ENCODE results near the gene RNF25. TPM values are rescaled to one million over a fixed set of nuclear protein-coding genes. Genes with fewer than 3 reads are reported as not detected.

The RNF25 gene
- polyA plus RNA-seq, 3 donors: 43.4 to 45.9 (median 45.3) TPM

DNA sequence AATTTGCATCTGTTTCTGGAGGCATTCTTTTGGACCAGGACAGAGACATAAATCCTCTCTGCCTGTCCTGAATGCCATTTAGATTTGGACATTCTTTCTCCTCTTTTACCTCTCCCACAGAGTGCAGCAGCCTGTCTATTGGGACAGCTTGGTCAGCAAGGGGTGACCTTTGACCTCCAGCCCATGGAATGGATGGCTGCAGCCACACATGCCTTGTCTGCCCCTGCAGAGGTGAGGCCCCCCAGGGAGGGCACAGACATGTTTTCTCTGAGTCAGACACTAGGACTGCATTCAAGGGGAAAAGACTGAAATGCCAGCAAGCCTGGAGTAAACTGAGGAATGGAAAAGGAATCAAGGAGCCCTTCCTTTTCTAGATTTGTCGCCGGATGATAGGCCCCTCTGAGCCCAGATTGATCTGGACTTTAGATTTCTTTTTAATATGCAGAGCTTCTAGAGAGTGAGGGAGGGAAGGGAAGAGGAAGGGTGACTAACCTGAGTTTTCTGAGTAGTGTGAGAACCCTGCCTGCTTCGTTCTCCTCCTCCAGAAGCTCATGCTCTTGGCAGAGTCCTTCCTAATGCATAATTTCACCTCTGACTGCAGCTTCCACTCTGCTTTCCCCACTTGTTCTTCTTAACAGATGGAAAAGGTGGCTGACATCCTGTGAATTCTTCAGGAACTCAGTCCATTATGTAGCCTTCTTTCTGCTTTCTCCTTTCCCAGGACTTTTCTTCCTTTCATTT lies 22.8 kb upstream of the RNF25 start:
- no peak for DNase-seq

DNA sequence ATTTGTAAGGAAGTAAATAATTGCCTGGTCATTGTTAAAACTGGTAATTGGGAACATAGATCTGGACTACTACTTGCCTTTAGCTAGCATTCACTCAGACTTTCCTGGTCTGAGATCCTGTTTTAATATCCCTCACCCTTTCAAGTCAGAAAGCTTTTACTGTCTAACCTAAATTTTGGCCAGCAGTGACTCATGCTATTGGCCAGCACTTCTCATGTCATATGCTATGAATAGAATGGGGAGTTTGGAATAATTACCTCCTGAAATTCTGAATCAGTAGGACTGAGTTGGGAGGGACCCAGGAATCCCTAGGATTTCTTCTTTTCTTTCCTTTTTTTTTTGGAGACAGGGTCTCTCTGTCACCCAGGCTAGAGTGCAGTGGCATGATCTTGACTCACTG lies 19.4 kb upstream of the RNF25 start:
- no peak for DNase-seq

DNA sequence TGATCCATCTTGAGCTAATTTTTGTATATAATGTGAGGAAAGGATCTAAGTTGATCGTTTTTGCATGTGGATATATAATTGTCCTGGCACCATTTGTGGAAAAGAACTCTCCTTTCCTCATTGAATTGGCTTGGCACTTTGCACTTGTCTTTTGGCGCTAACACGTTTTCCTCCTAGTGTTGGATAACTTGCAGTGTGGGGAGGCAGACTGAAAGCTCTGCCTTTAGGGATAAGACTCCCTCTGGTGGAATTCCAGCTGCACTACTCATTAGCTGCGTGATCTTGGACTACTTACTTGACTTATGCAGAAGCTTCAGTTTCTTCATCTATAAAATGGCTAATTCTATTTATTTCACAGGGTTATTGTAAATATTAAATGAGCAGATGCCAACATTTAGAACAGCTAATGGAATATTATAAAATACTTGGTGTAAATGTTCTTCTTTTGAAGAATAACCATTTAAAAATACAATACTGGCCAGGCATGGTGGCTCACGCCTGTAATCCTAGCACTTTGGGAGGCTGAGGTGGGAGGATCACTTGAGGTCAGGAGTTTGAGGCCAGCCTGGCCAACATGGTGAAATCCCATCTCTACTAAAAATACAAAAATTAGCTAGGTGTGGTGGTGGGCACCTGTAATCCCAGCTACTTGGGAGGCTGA lies 15.7 kb upstream of the RNF25 start:
- peak; percentile 65 for DNase-seq

DNA sequence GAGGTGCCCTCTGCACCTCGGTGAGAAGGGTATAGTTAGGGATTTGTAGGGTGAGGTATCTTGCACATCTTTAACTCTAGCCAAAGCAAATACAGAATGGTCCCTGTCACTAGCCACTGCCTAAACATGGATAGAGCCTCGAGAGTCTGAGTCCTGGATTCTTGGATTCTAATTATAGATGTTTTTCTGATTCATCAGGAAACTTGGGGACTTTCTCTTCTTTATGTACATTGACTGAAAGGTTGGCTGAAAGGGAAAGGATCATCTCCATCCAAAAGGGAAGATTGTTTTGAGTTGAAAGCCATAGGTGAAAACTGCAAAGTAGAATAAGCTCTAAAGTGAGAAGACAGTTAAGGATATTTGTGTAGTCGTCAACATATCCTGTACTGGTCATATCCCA lies 8.3 kb upstream of the RNF25 start:
- no peak for DNase-seq

DNA sequence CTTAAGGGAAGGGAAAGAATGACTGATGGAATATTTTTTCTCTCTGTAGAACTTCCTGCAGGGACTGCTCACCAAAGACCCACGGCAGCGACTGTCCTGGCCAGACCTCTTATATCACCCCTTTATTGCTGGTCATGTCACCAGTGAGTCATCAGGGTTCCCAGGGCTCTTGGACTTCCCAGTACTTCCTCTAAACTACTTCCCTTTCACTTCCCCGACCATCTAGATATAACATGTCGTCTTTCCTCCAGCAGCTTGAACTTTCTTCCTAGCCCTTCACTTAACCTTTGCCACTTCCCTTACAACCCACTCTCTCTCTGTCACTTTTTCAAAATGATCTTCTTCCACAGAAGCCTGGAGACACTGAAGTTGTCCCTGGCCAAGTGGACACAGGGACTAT lies 7.3 kb upstream of the RNF25 start:
- DNase-seq: no peak

DNA sequence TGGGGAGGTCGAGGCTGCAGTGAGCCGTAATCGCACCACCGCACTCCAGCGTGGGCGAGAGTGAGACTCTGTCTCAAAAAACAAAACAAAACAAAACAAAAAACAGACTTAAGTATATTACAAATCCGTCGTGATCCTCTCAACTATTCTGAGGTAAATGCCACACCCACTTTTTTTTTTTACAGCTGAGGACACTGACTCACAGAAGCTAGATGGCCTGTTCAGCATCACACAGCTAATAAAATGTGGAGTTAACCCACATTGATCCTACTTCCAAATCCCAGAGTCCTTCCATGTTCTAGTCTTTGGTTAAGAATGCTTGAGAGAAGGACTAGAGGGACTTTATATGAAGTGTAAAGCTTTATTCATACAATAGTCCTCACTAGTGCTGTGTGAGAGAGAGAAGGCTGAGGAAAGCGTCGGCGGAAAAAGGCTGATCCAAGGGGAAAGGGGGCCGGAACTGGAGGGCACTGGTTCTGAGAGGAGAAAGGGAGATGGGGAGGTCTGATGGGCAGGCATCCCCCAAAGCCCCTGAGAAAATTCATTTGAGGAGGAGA lies 627 bp downstream of the RNF25 start:
- DNase-seq: peak; percentile 4

DNA sequence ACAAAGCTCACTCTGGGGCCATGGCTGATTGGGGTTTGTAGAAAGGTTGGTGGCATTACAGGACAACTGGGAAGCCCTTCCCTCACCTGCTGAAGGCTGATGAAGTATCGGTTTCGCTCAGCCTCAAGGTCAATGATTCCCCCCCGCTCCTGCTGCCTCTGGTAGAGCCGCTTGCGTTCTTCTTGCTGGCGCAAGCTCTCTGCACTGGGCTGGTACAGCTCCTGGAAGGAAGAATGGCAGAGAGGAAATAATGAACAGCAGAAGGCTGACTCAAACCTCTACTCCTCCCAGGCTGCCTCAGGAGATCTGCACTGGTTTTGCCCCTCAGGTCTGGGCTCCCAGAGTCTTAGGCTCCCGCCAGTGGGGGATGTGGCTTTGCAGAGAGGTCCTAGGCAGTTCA lies 7.1 kb downstream of the RNF25 start:
- no peak for DNase-seq

DNA sequence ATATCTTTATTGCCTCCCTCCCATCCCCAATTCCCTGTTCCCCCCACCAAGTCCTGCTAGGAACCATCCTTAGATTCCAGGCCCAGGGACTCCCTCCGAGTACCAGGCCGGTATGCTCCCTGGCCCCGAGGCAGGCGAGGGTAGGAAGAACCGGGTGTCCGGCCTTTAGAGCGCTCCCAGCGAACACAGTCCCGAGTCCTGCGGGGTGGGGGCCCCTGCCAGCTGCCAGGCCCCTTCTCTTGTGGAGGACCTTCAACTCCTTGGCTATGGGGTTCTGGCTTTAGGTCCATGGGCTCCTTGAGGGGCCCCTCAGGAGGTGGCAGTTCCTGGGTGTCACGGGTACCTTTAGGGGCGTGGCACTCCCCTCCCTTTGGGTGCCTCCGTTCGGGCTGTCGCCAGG lies 7.9 kb downstream of the RNF25 start:
- no peak for DNase-seq

DNA sequence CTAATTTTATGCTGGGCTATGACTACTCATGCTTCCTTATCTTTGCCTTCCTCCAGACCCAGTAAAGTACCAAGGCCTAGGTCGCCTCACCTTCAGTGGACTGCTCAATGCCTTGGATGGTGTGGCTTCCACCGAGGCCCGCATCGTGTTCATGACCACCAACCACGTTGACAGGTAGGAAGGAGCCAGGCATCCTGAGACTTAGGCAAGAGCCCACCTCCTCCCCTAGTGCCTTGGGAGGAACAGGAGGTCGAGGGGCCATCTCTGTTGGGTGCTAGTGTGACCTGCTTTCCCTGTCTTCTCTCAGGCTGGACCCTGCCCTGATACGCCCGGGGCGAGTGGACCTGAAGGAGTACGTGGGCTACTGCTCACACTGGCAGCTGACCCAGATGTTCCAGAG lies 9.0 kb downstream of the RNF25 start:
- DNase-seq: no peak

DNA sequence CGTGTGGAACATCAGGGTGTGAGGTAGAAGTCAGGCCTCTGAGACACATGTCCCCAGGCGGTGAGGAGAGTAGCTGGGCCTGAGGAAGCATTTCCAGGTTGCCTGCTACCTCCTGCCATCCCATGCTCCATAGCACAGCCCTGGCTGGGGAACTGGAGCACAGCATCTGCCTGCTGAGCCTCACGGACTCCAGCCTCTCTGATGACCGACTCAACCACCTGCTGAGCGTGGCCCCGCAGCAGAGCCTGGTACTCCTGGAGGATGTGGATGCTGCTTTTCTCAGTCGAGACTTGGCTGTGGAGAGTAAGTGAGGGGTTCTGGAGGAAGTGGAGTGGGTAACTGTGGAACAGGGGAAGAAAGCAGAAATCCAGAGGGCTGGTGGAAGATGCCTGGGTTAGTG lies 9.4 kb downstream of the RNF25 start:
- no peak for DNase-seq

DNA sequence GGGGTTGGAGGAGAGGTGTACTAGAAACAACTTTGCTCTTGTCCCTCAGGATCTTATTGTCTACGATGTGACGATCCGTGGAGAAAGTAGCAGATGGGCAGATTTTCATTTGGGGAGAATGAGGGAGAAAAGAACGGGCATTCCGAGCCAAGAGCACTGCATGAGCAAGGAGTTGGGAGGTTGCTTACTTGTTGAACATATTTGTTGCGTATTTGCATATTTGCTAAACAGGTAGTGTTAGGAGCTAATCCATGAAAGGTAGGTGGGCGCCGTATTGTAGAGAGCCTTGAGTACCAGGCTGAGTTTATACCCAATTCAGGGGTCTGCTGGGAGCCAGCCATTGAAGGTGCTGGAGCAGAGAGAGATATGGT lies 11.8 kb downstream of the RNF25 start:
- DNase-seq: no peak

DNA sequence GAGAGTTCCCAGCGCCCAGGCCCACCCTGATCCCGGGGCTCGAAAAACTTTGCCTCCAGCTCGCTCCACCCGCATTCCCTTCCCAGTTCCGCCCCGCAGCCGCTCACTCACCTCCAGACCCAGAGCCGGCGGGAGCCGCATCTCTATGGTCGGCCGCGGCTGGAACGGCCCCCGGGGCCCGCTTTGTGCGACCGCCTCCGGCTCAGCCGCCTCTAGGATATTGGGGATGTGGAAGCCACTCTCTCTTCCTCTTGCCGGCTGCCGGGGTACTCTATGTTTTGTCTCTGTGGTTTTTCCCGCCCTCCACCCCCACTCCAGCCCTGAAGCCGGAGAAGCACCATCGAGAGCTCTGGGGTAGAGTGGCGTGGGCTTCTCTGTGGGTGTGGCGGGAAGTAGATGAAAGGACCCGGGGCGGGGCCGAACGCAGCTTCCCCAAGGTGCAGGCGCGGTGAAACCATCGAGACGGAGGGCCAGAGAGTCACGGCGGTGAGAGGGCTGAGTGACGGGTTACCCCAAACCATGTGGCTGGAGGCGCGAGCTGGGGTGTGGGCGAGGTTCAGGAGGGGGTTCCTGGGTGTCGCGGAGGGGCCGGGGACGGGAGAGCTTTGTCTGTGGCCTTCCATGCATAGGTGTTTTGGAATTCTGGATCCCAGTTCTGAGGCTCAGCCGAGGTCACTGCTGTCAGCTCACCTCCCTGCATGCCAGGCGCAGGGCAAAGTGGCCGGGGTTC lies 12.4 kb downstream of the RNF25 start, which contains the start of the genes BCS1L and ZNF142:
BCS1L (plus strand) TSS at position 426 of the 730 bp plus-strand sequence. CDS start 1,305 bp downstream, outside the sequence.
ZNF142 (minus strand) TSS at position 366 of the 730 bp plus-strand sequence. CDS start 3,194 bp downstream, outside the sequence.
- peak; percentile 91 for DNase-seq

DNA sequence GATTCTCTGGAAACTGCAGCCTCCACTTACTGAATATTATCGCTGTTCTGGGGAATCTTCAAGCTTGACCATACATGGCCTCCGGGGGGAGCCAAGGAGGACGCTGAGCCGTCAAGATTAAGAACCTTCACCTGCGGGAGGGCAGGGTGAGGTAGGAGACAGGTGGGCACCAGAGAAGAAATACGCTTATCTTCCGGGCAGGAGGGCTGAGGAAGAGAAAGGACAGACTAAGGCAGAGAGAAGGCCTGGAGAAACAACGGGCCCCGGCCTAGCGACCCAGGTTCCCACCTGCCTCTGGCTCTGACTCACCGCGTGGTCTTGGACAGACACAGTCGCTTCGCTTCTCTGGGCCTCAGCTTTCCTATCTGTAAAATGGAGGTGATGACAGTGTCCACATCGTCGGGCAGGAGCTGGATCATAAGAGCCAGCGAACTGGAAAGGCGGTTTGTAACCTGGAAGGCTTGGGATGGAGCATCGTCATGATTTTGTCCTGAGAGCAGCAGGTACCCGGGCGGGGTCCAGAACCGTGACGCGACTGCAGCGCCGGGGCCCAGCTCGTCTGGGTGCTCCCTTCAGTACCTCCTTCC lies 13.0 kb downstream of the RNF25 start:
- DNase-seq: no peak

DNA sequence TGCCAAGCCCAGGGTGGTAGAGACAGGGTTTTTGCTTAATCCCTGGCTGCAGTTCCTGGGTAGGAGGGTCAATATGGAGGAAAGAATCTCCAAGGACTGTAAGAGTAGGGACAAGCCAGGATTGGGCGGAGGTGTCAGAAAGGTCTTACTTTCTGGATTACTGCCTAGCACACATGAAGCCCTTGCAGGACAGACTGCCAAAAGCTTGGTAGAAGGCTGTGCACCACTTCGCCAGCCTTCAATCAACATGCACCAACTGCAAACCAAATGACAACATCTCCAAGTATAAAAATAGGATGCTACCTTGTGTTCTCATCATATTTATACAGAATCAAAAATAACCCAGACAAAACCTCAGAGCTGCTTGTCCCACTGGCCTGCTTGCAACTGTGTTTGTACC lies 16.1 kb downstream of the RNF25 start:
- no peak for DNase-seq

DNA sequence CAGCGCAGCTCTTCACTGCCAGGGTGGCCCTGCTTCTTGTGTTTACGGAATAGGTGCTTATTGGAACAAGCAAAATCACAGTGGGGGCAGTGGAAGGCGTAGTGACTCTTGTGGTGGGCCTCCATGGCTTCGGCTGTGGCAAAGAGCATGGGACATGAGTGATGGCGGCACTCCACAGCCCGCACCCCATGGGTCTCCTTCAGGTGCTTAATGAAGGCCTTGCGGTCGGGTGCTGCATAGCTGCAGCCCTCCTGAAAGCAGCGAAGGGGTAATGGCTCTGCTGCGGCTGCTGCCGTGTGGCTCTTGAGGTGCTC lies 23.1 kb downstream of the RNF25 start:
- no peak for DNase-seq

DNA sequence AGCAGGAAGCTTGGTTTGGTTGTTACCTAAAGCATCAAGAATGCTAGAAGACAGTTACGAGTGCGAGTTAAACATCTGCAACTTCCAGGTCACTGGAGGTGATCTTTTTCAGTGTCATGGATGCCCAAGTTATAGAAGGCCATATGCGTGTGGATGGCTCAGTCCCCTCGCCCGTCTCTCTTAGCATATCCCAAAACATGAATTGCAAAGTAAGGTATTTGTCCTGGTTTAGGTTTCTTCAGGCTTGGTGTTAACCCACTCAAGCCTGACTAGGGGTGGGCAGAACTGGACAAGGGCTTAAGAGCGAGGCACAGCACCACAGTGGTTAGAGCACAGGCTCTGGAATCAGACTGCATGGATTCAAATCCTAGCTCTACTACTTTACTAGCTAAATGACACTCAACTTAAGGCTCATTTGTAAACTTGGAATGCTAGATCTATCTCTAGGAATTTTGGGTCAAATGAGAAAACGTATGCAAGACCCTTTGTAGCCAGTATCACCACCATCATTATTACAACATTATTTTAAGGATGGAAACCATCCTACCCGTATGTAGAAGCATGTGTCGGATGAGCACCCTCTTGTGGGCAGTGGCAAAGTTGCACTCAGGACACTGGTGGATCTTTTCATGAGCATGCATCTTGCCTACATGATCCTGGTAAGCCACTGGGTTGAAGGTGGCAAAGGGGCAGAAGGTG lies 23.6 kb downstream of the RNF25 start:
- peak; percentile 42 for DNase-seq

DNA sequence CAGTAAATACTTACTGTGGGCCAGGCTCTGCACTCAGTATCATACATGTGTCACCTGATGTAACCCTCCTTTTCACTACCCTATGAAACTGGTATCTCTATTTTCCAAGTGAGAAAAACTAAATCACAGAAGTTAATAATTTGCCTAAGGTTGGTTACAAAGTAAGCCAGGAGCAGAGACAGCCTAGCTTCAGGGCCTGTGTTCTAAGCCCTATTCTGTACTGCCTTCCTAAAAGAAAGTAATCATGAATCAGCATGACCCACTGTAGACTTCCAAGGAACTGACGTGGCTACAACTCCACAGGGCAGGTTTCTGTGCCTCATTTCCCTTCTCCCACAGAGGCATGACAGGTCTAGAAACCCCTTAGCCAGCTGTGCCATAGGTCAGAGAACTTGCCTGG lies 26.7 kb downstream of the RNF25 start:
- no peak for DNase-seq

DNA sequence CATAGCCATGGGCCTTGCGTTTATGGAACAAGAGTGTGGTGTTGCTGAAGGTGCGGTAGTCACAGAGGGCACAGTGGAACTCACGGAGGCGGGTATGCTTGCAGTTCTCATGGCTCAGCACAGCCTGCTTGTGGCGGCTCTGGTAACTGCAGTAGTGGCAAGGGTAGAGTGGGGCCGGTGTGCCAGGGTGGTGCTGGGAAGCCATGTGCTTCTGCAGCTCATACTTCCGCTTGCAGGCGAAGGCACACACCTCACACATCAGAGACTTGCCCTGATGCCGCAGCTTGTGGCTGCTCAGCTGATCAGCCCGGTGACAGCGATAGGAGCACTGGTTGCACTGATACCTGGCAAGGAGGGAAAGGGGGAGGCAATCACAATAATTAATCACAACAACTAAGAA lies 27.1 kb downstream of the RNF25 start:
- DNase-seq: no peak

DNA sequence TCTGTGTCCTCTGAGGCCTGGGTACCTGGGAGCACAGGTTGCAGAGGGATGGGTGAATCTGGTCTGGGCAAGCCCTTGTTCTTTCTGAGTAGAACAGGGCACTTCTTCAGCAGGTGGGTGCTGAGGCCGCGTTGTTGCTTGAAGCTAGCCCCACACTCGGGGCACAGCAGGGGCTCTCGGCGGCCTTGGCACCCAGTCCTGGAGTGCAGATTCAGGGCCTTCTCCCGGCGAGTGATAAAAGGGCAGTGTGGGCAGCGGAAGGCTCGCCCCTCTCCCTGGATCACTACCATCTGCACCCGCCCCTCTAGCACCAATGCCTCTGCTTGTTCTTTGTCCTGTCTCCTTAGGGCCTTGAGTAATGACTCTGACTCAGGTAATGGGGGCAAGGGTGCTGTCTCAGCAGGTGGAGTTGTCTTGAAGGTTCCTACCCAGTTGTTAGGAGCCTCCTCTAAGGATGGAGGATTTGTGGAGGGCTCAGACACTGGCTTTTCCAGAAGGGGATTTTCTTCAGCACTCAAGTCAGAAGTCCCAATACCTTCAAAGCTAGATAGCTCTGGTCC lies 28.0 kb downstream of the RNF25 start:
- no peak for DNase-seq

DNA sequence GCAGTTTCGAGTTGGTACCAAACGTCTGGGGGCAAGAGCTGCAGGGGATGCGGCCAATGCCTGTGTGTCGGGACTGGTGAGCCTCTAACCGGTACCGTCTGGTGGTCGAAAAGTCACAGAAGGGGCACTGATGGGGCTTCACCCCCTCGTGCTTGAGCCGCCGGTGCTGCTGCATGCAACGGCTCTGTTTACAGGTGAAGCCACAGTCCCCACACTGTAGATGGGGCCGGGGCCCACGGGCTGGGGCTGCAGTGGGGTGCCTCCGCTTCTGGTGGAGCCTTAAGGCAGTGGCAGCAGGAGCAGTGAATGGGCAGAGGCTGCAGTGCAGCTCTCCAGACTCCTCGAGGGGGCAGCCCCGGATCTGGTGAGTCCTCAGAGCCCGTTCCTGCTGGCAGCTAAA lies 29.0 kb downstream of the RNF25 start:
- DNase-seq: no peak

DNA sequence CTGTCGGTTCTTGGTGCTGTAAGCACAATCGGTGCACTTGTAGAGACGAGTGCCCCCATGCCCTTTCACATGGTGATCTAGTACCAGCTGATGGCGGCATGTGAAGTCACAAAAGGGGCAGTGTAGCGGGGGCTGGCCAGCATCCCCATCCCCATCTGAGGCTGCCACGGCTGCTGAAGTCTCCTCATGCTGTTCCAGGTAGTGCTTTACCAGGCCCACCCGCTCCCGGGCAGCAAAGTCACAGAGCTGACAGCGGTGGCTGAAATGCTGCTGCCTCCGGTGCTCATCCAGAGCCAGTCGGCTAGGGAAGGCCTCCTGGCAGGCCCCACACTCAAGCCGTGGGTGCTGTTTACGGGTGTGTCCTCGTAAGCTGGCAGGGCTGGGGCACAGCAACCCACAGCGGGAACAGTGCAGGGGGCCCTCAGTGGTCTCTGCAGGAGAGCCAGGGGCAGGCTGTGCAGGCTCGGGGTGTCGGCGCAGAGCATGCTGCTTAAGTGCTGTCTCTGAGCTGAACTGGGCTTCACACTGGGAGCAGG lies 29.6 kb downstream of the RNF25 start:
- no peak for DNase-seq

All from renal pelvis (tissue), 4 donors.